Iris pigment epithelial cell (primary cell): ENCODE measurements around the gene MATK.
"Not testable (repeated sequence)": the region's sequence is repeated elsewhere in the genome, so short reads cannot be mapped to it uniquely, and the experiment has no call there.

Source experiments
- DNase-seq: peaks from one replicate; pipeline ENCODE4 v3.0.0-alpha.2; 2011; ENCODE audit warnings: low read depth

Gene MATK

GRCh38 chr19:3816148-3816547 is 30.0 kb upstream of the MATK start:
- not testable (repeated sequence) for DNase-seq

GRCh38 chr19:3814648-3815047 is 28.5 kb upstream of the MATK start:
- DNase-seq, result no peak

GRCh38 chr19:3813473-3814392 is 27.6 kb upstream of the MATK start:
- DNase-seq, result no peak

- DNase-seq, result no peak
Observed at GRCh38 chr19:3810708-3811355, 24.7 kb upstream of the MATK start.

GRCh38 chr19:3809881-3810707 is 23.9 kb upstream of the MATK start:
- DNase-seq, result no peak

GRCh38 chr19:3808420-3809143 is 22.4 kb upstream of the MATK start:
- no peak for DNase-seq

- DNase-seq, result no peak
Observed at GRCh38 chr19:3807574-3808354, 21.6 kb upstream of the MATK start.

- no peak for DNase-seq
Observed at GRCh38 chr19:3807131-3807480, 20.9 kb upstream of the MATK start.

GRCh38 chr19:3805859-3806258 is 19.7 kb upstream of the MATK start:
- no peak for DNase-seq

- no peak for DNase-seq
Observed at GRCh38 chr19:3804429-3804828, 18.2 kb upstream of the MATK start.

- DNase-seq, result no peak
Observed at GRCh38 chr19:3803986-3804385, 17.8 kb upstream of the MATK start.

GRCh38 chr19:3803114-3803888 is 17.1 kb upstream of the MATK start:
- no peak for DNase-seq

- no peak for DNase-seq
Observed at GRCh38 chr19:3801412-3802096, 15.4 kb upstream of the MATK start.

- no peak for DNase-seq
Observed at GRCh38 chr19:3800996-3801395, 14.8 kb upstream of the MATK start.

GRCh38 chr19:3798137-3798536 is 12.0 kb upstream of the MATK start:
- no peak for DNase-seq

GRCh38 chr19:3796358-3796757 is 10.2 kb upstream of the MATK start:
- no peak for DNase-seq

GRCh38 chr19:3793799-3794198 is 7.6 kb upstream of the MATK start:
- DNase-seq, result no peak

GRCh38 chr19:3792114-3792513 is 5.9 kb upstream of the MATK start:
- no peak for DNase-seq

GRCh38 chr19:3790941-3791340 is 4.8 kb upstream of the MATK start:
- no peak for DNase-seq

- no peak for DNase-seq
Observed at GRCh38 chr19:3790209-3790734, 4.1 kb upstream of the MATK start.
